Right renal pelvis (tissue), 4 donors: ENCODE results near the gene SSBP3. TPM values are rescaled to one million over a fixed set of nuclear protein-coding genes. Genes with fewer than 3 reads are reported as not detected.

ENCODE experiments used
- DNase-seq, 4 donors: peaks; one replicate each; pipeline ENCODE4 v3.0.0-alpha.2; 2013; ENCODE audit warnings: low read depth in 4 of 4, low spot score in 3 of 4, missing footprints in 1 of 4
- polyA plus RNA-seq, 4 donors: library from polyadenylated mRNA; unstranded; fragments of 120-200 nt; gene quantifications; one replicate each; pipeline ENCODE4 v1.2.1, GENCODE V29; 2013; ENCODE audit not compliant: insufficient read length in 4 of 4

The SSBP3 gene
- polyA plus RNA-seq, 4 donors: 114 to 127 (median 125) TPM

DNA sequence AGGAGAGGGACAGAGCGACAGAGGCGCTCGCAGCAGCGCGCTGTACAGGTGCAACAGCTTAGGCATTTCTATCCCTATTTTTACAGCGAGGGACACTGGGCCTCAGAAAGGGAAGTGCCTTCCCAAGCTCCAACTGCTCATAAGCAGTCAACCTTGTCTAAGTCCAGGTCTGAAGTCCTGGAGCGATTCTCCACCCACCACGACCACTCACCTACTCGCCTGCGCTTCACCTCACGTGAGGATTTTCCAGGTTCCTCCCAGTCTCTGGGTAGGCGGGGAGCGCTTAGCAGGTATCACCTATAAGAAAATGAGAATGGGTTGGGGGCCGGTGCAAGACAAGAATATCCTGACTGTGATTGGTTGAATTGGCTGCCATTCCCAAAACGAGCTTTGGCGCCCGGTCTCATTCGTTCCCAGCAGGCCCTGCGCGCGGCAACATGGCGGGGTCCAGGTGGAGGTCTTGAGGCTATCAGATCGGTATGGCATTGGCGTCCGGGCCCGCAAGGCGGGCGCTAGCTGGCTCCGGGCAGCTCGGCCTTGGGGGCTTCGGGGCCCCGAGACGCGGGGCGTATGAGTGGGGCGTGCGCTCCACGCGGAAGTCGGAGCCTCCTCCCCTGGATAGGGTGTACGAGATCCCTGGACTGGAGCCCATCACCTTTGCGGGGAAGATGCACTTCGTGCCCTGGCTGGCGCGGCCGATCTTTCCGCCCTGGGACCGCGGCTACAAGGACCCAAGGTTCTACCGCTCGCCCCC is 206.3 kb downstream of the SSBP3 start, which contains the start of the genes CYB5RL and MRPL37:
Gene CYB5RL, minus strand, starts transcription at position 266 of the 754 bp plus-strand sequence. CDS start 4,414 bp downstream, outside the sequence.
Gene MRPL37, plus strand, starts transcription at position 403 of the 754 bp plus-strand sequence. Its CDS starts 77 bp downstream, at position 480.
- DNase-seq: peak; percentile 86 to 96 (median 95)

DNA sequence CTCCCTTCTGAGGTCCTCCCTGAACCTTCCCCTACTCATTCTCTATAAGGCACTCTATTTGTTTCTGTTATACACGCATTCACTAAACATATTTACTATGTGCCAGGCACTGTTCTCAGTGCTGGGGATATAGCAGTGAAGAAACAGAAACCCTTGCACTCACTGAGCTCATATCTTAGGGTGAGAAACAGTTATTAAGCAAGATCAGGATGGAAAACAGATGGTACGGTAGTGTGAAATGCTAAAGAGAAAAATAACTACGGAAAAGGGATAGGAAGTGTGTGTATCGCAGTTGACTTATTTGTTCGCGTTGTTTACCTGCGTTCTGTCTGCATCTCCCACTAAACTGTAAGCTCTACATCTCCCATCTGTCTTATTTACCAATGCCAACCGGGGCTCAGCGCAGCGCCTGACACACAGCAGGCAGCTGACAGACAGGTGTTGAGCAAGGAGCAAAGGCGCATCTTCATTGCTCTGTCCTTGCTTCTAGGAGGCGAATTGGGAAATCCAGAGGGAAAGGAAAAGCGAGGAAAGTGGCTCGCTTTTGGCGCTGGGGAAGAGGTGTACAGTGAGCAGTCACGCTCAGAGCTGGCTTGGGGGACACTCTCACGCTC is 206.9 kb downstream of the SSBP3 start:
- DNase-seq: no peak

DNA sequence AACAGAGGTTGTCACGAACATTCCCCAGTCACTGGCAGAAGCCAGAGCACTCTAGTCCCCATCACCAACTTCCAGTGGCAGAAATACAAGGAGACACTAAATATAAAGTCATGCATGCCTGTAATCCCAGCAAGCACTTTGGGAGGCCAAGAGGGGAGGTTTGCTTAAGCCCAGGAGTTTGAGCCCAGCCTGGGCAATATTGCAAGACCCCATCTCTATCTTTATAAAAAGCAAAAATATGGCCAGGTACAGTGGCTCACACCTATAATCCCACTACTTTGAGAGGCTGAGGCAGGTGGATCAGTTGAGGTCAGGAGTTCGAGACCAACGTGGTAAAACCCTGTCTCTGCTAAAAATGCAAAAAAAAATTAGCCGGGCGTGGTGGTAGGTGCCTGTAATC is 212.7 kb downstream of the SSBP3 start:
- no peak for DNase-seq

DNA sequence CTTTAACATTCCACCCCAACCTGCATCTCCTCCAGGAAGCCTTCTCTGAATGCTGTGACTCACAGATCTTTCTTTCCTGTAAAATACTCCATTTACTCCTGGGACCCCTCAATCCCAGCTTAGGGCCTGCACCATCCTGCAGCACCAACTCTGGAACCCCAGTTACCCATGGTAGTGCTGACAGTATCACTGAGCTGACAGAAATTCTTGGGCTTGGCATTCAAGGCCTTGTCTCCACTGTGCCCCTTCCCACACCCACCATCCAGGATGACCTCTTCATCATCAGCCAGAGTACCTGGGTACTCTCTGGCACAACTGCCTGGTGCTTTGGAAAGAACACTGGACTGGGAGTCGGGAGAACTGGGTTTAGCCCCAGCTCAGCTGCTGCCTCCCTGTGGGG is 214.7 kb downstream of the SSBP3 start:
- no peak for DNase-seq

DNA sequence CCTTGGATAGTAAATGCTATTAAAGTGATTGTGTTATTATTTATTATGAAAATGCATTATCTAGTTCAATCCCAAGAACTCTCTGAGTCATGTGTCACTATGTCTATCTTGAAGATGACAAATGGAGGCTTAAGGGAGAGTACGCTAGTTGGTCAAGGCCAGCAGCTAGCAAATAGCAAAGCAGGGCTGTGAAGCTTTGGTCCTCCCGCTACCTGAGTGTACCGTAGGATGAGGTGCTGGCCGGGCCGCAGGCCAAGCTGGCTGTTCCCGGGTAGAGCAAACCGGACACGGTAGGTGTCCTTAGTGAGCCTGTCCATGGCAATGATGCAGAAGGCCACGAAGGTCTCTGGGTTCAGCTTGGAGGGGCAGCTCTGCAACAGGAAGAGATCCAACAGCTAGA is 215.7 kb downstream of the SSBP3 start:
- no peak for DNase-seq

DNA sequence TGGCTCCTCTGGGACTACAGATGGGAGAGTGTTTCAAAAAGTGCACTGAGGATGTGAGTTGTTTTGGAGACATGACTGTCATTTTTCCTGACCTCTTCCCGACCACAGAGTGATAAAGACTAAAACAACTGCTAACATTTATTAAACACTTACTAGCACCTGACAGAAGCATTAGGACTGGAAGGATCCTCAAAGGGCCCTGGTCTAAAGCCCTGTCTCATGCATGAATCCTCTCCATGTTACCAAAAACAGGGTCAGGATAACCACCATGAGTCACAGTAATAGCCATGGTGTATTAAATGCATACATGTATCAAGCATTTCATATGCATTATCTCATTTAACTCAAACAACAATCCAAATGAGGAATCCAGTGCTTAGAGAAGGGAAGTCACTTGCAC is 217.9 kb downstream of the SSBP3 start:
- DNase-seq: no peak

DNA sequence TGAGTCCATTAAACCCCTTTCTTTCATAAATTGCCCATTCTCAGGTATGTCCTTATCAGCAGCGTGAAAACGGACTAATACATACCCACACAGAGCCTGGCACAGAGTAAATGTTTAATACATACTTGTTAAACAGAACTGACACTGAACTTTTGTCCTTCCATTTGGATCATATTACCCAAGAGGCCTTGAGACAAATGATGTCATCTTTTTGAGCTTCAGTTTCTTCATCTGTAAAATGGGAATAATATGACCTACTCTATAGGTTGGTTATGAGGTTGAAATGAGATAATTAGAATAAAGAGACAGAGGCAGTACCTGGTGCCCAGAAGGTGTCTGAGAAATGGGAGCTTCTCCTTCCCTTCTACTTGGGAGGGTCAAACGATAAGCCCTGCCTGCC is 220.1 kb downstream of the SSBP3 start:
- no peak for DNase-seq

DNA sequence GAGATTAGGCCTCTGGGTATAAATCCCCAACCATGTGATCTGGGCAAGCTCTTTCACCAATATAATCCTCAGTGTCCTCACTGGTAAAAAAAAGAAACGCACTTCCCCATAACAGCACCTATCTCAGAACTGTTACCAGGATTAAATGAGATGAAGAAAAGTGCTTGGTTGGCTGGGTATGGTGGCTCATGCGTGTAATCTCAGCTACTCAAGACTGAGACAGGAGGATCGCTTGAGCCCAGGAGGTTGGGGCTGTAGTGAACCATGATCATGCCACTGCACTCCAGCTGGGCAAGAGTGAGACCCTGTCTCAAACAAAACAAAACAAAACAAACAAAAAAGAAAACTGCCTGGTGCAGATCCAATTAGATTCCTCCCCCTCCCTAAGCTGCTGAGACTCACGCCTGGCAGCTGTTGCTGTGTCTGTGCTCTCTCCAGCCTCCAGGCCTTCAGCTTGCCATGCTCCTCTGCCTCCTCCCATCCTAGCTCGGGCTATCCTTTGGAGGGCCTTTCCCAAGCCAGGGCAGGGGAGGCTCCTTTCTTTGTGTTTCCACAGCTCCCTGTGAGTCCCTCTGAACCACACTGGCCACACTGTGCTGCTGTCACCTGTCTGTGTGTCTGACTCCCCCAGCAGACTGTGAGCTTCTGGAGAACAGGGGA is 225.4 kb downstream of the SSBP3 start:
- no peak for DNase-seq

DNA sequence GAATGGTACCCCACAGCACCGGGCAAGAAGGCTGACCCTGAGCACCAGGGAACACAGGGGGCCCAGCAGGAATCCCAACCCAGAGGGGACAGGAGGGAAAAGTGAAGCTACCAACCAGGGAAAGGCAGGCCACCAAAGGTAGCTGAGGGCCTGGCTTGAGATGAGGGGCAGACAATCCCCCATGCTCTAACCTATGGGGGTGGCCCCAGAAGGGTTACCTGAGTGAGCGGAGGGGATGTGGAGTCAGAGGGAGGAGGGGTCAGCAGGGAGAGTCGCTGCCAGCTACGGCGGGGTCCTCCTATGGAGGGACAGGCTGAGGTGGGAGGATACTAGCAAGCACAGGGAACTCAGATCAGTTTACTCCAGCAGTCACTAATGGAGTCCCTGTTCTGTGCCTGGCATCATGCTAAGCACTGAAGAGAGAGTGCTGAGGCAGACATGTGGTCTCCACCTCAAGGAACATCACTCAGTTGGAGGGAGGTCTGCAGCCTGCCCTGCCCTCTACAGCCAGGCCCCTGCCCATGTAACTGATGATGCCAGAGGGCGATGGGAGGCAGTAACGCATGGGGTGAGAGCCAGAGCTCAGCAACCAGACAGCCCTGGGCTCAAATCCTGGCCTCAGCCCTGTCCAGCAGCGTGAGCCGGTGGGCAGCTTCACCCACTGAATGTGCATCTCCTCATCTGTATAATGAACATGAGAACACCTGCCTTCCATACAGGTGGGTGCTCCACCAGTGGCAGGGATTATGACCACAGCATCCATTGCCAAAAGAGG is 227.7 kb downstream of the SSBP3 start:
- no peak for DNase-seq

DNA sequence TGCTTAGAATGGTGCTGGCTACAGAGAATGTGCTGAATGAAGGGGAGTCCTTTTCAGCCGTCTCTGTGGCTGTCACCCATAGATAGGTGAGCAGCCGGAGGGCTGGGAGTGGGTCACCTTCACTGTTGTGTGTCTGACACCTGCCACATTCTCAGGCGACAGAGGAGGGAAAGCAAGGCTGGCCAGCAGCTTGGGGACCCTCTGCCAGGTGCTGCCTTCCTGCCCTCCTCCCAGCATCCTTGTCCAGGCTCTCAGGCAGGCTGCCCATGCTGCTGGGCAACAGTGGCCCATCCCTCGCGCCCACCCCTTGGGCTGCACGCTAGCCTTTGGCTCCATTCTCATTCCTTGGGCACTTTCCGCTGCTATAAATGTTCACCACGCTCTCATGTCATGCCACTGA is 228.5 kb downstream of the SSBP3 start:
- DNase-seq: no peak

DNA sequence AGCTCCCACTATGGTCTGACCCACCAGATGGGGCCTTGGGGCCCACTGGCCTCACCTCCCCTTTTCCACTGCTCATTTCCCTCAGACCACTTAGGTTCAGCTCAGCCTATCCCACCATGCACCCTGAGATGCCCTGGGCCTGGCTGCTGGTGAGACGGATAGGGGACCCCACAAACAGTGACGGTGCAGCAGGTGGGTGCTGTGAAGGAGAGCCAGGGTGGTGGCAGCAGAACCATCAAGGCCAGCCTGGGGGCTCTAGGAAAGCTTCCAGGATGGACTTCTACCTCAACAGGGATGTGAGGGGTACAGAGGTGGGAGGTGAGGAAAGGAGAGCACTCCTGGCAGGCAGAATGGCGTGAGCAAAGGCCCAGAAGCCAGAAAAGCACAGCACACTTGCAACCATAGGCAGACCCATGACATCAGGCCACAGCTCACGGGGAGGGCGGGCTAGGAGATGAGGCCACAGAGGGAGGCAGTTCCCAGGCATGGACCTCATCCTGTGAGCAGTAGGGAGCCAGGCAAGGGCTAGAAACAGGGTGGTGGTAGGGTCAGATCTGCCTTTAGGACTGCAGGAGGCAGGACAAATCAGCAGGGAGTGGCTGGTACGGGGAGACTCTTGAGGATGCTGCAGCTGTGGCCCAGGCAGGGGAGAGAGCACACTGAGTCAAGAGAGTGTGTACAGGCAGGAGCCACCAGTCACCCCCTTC is 229.4 kb downstream of the SSBP3 start:
- no peak for DNase-seq

Other genes with a start within 250 kb of the SSBP3 start
- 1 to 10 TPM; 6.6 to 8.9 (median 7.6) TPM for gene CYB5RL, start 206.4 kb downstream of the SSBP3 start, polyA plus RNA-seq
- gene MRPL37, start 206.2 kb downstream of the SSBP3 start, polyA plus RNA-seq: 10 to 100 TPM; 81.5 to 89.8 (median 83.7) TPM
- gene ACOT11, start 141.8 kb upstream of the SSBP3 start, polyA plus RNA-seq: 10 to 100 TPM in 2 of 4 donors, 1 to 10 TPM in 2; 9.0 to 14.1 (median 10.3) TPM
- gene FAM151A, start 217.1 kb upstream of the SSBP3 start, polyA plus RNA-seq: 10 to 100 TPM; 24.6 to 35.1 (median 31.8) TPM
- 1 to 10 TPM; 3.7 to 6.5 (median 4.7) TPM for gene MROH7, start 235.4 kb upstream of the SSBP3 start, polyA plus RNA-seq